NCI-H82 treated with DMSO at 0.1 percent for 48 hours (cell line): Measurements from ENCODE around the gene HILPDA.
"Not testable (repeated sequence)": the region's sequence is repeated elsewhere in the genome, so short reads cannot be mapped to it uniquely, and the experiment has no call there.

Experiments
- DNase-seq: peaks from one replicate; lab custom pipeline; 2025; ENCODE audit not compliant: unreplicated experiment; lab: John Stamatoyannopoulos, UW

HILPDA gene

DNA sequence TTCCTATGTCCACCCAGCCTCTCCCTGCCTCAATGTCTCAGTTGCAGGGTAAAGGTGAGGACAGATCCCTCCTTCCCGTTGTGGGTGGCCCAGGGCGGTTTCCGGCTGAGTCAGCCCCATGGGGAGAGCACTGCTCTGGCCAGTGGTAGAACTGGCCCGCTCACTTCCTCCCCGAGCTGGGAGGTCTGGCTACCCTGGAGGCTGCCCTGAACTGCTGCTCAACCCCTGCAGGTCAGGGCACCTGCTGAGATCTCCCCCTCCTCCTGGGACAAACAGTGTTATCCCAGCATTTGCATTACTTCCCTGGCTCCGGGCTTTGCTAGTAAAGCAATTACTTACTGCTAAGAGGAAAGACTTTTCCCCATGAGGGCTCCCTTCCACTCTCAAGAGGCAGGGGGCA lies 24.5 kb upstream of the HILPDA start:
- no peak for DNase-seq

DNA sequence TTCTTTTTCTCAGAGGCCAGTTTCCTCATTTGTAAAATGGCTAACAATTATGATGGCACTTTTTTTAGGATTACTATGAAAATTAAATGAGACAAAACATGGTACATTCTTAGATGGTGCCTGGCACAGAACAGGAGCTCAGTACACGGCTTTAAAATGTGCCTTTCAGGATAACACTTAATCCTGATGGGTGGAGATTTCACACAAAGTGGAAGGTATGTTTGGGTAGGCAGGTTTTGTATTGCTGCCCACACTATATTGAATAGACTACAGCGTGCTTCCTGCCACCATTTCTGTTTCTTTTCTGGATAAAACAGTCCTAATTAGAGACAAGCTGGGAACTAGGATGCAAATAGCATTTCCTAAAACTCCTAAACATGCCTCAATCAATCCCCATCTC lies 23.9 kb upstream of the HILPDA start:
- no peak for DNase-seq

DNA sequence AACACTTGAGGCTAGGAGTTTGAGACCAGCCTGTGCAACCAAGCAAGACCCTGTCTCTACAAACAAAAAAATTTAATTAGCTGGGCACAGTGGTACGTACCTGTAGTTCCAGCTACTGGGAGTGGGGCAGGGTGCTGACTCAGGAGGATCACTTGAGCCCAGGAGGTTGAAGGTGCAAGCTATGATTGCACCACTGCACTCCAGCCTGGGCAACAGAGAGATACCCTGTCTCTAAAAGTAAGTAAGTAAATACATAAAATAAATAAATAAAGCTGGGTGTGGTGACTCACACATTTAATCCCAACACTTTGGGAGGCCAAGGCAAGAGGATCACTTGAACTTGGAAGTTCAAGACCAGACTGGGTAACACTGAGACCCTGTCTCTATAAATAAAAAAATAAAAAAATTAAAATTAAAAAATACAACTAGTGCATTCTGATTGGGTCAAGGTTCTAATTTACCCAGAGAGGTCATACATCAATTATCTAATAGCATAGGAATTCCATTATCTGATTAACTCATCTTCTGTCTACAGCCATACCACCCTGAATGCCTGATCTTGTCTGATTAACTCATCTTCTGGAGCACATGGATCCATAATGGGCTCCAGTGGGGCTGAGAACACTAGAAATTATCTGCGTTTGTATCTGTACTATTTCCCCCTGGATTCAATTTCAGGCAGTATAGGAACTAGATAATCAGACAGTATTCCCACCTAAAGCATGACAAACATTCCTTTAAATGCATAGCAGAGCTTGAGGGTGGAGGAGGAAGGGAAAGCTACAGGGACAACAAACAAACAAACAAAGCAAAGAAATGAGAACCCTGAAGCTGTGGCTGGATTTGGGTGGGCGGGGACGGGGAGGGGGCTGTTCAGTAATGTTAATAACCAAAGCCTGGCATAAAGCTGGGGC lies 21.0 kb upstream of the HILPDA start:
- DNase-seq = no peak

DNA sequence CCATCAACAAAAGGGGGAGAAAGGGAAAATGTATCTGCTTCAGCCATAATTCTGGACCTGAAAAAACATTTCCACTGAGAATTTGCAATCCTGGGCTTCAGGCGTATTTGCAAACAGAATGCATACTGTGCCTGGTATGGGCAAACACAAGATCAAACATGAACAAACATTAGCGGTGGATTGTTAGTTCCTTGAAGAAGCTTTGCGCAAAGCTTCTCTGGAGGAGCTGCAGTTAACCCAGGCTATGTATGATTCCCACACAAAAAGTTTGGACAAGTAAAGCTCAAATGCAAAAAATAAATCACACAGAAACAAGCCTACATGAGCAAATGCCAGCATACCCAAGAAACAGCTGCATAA lies 20.4 kb upstream of the HILPDA start:
- DNase-seq = no peak

DNA sequence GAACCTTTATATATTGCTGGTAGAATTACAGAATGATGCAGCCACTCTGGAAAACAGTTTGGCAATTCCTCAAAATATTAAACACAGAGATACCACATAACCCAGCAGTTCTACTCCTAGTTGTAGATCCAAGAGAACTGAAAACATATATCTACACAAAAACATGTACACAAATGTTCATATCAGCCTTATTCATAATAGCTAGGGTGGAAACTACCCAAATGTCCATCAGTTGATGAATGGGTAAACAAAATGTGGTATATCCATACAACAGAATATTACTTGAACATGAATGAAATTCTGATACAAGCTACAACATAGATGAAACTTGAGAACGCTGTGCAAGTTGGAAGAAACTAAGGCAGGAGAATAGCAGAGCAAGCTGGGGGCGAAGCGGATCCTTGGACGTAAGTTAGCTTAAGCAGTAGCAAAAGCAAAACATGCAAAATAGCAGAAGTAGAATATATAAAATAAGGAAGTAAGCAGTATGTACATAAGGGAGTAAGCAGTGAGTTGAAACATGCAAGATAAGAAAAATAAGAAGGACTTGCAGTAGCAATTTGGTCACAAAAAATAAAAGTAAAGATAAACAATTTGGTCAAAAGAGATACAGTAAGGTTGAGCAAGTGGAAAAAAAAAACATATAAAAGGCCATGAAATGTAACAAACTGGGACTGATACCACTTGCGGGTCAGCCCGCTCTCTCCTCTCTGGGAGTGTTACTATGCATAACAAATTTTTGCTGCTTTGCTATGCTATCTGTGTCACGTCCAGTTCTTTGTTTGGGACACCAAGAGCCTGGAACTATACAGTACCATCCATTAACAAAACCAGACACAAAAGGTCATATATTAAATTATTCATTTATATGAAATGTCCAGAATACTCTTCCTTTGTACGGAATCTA lies 18.0 kb upstream of the HILPDA start:
- DNase-seq = no peak

DNA sequence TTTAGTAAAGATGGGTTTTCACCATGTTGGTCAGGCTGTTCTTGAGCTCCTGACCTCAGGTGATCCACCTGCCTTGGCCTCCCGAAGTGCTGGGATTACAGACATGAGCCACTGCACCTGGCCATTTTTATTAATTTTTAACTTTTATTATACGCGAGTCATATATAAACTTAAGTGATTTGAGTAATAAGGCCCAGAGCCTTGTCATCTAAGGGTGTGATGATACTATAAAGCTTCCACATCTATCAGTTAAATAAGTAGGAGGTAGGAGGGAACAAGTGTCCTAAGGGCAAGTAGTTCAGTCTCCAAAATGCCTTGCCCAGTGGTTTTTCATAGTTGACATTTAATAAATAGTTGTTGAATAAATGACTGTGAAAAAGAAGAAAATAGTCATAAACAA lies 13.3 kb upstream of the HILPDA start:
- no peak for DNase-seq

DNA sequence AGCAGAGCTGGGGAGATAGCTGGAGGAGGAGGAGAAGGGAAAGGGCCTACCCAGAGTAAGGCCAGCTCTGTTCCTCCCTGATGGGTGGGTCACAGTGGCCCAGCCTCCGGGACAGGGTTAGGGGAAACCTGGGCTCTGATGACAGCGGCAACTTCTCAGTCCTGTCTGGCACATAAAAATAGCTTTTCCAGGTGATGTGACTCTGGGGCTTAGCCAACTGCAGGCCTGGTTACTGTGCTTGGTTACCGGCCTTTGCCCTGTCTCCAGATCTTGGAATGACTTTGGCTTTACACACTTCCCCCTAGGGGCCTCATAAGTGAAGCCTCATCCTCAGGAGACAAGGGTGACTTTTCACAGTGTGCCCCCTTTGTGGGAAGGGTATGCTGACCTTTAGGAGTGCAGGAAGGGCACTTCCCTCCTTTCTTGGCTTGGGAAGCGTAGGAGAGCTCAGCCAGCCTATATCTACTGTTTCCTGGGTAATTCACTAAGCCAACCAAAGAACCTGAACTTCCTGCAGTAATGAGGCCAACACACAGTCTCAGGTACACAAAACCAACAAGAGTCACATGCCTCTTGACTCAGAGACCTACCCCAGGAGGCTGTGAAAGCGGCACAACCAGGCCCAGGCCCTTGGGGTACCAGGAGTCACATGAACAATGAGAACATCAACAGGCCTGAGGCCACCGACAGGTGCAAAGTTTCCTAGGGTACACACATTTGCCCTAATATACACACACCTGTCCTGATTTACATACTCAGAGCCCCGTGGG lies 11.7 kb upstream of the HILPDA start:
- no peak for DNase-seq

DNA sequence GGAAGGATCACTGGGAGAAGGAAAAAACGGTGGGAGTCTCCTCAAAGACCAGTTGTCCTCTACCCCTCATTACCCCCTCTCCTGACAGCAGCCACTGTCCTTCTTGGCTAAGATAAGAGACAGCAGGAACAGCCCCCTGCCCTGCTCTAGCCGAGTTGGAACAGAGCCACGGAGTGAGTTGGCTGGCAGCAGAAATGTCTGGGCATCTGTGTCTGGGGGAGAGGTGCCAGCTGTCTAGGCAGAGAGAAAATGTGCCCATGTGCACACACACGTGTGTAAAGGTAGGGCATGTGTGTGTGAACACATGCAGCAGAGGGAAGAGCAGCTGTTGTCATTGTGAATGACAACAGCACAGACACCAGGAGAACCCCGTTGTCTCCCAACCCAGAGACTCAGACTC lies 9.4 kb upstream of the HILPDA start:
- DNase-seq = no peak

DNA sequence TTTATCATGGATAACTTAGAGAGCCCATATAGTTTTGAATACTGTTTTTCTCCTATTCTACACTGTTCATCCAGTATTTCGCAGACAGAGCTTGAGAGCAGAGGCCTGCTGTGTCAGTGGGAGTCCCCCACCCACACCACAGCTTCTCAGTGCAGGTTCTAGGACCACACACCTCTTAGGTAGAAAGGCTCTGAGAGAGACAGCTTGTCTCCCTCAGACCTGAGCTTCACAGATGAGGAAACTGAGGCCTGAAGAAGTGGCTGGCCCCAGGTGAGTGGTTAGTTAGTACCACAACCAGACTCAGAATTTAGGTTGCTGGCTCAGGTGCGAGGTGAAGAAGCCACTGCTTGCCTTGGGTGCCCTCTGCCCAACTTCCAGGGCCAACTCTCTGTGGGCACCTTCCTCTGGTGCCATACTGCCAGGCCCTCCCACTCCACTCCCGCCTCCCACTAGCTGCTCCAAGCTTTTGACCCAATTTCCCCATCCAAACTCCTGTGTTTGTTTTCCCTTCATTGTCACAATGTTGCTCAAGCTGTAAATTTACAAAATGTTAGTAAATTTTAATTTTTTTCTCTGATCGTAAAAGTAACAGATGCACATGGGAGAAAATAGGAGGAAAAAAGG lies 7.6 kb upstream of the HILPDA start:
- no peak for DNase-seq

DNA sequence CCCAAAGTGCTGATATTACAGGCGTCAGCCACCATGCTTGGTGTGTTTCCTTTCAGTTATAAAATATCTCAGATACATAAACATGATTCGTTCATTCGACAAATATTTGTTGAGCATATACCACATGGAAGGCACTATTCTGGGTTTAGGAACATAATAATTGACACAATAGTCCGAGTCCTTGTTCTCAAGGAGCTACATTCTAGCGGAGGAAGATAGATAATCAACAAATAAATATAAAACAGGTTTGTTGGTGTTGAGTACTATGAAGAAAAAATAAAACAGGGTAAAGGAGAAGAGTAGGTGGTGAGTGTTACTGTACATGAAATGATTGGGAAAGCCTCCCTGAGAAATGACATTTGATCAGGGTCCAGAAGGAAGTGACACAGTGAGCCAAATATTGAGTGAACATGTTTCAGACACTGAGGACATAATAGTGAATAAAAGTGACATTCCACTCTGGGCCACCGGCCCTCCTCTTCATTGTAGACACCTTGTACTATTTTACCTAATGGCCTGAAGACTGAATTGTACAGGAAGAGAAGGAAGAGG lies 6.9 kb upstream of the HILPDA start:
- no peak for DNase-seq

DNA sequence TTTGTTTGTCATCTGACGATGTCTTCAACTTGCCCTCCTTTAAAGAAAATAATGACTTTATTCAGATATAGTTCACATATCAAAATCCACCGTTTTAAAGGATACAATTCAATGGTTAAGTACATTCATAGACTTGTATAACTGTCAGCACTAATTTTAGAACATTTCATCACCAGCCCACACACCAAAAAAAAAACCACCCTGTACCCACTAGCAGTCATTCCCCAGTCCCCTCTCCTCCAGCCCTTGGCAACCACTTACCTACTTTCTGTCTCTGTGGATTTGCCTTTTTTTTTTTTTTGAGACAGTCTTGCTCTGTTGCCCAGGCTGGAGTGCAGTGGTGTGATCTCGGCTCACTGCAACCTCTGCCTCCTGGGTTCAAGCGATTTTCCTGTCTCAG lies 5.3 kb upstream of the HILPDA start:
- DNase-seq = no peak

DNA sequence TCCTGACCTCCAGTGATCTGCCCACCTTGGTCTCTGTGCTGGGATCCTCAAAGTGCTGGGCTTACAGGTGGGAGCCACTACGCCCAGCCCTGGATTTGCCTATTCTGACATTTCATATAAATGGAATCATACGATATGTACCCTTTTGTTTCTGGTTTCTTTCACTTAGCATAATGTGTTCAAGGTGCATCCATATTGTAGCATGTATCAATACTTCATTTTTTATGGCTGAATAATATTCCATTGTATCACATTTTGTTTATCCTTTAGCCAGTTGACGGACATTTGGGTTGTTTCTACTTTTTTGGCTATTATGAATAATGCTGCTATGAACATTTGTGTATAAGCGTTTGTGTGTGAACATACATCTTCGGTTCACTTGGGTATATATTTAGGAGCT lies 4.8 kb upstream of the HILPDA start:
- DNase-seq = no peak

DNA sequence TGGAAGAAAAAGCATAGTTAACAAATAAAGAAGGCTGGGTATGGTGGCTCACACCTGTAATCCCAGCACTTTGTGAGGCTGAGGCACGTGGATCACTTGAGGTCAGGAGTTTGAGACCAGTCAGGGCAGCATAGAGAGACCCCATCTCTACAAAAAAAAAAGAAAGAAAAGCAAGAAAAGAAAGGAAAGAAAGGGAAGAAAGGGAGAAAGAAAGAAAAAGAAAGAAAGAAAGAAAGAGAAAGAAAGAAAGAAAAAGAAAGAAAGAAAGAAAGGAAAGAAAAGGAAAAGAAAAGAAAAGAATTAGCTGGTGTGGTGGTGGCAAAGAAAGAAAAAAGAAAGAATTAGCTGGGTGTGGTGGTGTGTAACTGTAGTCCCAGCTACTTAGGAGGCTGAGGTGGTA lies 3.1 kb upstream of the HILPDA start:
- no peak for DNase-seq

DNA sequence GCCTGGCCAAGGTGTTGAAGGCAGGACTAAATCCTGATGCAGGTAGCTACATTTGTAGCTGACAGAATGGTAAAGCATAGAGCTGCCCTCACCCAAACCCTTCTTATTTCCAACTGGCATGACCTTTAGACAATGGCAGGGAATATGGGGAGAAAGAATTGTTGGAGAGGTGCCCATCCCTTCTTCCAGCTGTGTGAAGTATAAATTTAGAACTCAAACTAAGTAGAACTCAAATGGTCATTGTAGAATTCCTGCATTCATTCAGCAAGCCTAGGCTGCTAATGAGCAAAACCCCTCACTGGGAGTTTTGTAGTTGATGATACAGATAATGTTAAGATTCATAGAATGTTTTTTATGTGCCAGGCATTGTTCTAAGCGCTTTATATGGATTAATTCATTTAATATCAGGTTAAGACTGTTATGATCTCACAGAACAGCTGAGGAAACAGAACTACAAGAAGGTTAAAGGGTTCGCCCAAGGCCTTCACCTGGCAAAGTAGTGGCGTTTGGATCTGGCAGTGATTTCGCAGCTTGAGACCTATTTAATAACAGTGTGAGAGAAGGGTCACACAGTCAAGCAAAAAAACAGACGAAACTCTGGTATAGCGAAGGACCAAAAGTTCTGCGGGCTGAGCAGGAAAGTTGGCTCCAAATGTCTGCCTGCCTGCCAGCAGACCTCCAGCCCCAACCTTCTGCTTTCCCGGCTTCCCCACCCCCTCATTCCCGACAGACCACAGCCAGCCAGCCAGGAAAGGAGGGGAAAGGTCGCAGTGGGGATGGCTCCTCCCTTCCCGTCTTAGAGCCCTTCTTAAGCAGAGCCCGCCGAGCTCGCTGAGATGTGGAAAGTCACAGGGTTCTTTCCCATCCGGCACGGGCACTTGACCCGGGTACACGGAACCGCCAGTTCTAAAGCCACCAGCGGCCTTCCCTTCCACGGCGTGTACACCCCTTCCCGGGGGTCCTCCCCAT lies 1.6 kb upstream of the HILPDA start:
- DNase-seq = peak; percentile 85

DNA sequence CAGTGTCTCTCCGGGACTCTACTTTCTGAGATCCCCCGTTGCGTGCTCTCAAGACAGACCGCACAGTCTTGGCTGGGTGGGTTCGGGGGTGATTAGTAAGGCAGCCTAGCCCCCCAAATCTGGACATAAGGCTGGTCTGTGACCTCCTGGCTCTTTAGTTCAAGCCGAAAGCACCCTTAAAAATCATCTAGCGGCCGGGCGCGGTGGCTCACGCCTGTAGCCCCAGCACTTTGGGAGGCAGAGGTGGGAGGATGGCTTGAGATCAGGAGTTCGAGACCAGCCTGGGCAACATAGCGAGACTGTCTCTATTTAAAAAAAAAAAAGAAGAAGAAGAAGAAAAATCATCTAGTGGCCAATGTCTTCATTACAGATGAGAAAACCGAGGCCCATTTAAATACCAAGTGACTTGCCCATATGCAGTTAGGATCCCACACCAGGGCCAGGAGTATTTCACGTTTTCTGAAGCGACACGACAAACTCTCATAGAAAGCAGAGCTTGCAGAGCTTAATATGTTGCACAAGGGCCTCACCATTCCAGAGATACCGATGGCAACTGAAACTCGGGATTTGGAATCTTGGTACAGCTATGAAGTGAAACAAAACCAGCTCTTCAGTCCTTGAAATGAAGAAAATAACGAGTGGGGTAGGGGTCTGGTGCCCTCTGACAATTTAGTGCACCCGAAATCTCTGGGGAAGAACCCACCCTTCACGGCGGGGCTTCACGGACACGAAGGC lies 703 bp upstream of the HILPDA start:
- DNase-seq = no peak

DNA sequence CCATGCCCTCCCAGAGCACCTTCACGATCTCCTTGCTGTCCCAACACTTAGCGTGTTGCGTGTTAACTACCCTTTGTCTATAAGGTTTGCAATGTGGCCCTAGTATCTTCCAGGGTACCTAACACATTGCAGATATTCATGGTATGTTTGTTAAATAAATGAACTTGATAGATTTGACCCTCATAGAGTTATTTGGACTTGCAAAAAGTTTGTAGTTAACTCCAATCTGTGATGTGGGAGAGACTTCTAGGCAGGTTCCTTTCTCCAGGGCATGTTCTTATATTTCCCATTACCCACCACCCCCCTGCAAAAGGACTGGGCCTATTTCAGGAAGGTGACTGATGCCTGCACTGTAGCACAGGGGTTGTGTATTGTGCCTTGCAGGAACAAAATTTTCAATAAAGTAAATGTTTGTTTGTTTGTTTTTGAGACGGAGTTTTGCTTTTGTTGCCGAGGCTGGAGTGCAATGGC lies 612 bp downstream of the HILPDA start:
- DNase-seq = no peak

DNA sequence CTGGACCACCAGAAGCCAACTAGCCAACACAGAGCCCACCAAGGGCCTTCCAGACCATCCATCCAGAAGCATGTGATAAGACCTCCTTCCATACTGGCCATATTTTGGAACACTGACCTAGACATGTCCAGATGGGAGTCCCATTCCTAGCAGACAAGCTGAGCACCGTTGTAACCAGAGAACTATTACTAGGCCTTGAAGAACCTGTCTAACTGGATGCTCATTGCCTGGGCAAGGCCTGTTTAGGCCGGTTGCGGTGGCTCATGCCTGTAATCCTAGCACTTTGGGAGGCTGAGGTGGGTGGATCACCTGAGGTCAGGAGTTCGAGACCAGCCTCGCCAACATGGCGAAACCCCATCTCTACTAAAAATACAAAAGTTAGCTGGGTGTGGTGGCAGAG lies 1.7 kb downstream of the HILPDA start:
- DNase-seq = not testable (repeated sequence)

DNA sequence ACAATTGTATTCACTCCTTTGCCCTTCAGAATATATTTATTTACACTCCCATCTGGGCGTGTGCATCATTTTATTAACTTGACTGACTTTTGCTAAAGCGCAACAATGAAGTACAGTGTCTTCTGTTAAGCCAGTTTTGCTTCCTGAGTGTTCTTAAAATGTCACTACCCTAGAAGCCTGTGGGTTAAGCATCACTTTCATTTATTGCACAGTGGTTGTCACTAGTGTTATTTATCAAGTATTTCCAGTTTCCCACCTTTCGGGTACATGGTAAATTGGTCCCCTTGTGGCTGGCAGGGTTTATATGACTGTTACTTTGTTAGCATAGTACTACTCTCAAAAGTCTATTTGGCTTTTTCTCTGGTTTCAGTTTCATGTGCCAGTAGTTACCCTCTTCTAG lies 3.3 kb downstream of the HILPDA start:
- no peak for DNase-seq

DNA sequence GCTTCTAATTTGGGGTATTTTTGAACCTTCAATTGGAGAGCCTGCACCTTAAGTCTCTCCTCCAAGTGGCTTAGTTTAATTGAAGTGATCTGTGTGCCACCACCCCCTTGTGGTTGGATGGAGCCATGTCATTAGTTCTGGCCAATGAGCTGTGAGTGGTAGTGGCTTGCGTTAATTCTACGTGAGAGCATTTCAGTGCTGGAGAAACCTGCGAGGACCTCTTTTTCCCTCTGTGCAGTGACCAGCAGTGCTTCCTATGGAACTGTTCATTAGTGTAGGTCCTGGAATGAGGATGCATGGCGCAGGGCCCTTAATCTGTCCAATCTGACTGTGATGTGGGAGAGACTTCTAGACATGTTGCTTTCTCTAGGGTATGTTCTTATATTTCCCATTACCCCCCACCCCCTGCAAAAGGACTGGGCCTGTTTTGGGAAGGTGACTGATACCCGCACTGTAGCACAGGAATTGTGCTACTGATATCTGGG lies 3.8 kb downstream of the HILPDA start:
- DNase-seq = peak; percentile 65
